Measurements from ENCODE around the gene RAD17. TPM values are rescaled to one million over a fixed set of nuclear protein-coding genes. Genes with fewer than 3 reads are reported as not detected.
A peak's percentile ranks its signal among the peaks of the same experiment; 100 is the strongest.
"Not testable (repeated sequence)": the region's sequence is repeated elsewhere in the genome, so short reads cannot be mapped to it uniquely, and the experiment has no call there.

Gene RAD17
- total RNA-seq, 1 experiment from 2014 or later = 30.0 TPM

- Histone ChIP-seq H3K27me3 (replicated peaks) (no peaks in the 10 kb centered on the region), H3K27ac (no peak overlapping the region), H3K4me1 (replicated peaks) (peaks cover 10% of the 10 kb centered on the region), H3K36me3 (peaks cover 89% of the 10 kb centered on the region), H3K9me3 (replicated peaks) (no peaks in the 10 kb centered on the region), H3K4me3 (no peak overlapping the region)
- no peak for DNase-seq (ENCODE audit: low read depth in 1 of 2, low spot score in 2 of 2)
These were observed 5.2 kb upstream of the RAD17 start for GRCh38 chr5:69364414-69364813.

- Histone ChIP-seq H3K4me1 (replicated peaks) (peaks cover 10% of the 10 kb centered on the region), H3K9me3 (replicated peaks) (no peaks in the 10 kb centered on the region), H3K36me3 (peaks cover 87% of the 10 kb centered on the region), H3K4me3 (no peak overlapping the region), H3K27me3 (replicated peaks) (no peaks in the 10 kb centered on the region), H3K27ac (no peak overlapping the region)
- DNase-seq (ENCODE audit: low read depth in 1 of 2, low spot score in 2 of 2) = no peak
These were observed 4.8 kb upstream of the RAD17 start for GRCh38 chr5:69364850-69365249.

- peak overlapping the region; percentile 89 for H3K4me3 ChIP-seq
- peaks cover 13% of the 10 kb centered on the region for H3K4me1 ChIP-seq (replicated peaks)
- H3K27ac ChIP-seq = peak overlapping the region; percentile 100
- H3K9me3 ChIP-seq (replicated peaks) = no peaks in the 10 kb centered on the region
- no peak for DNase-seq (ENCODE audit: low read depth in 1 of 2, low spot score in 2 of 2)
- H3K27me3 ChIP-seq (replicated peaks) = no peaks in the 10 kb centered on the region
- H3K36me3 ChIP-seq = peaks cover 64% of the 10 kb centered on the region
These were observed 1.8 kb upstream of the RAD17 start for GRCh38 chr5:69367697-69368279.

GRCh38 chr5:69368458-69369339, 919 bp upstream of the RAD17 start:
- H3K27me3 ChIP-seq (replicated peaks) = no peaks in the 10 kb centered on the region
- H3K4me3 ChIP-seq = peak overlapping the region; percentile 89
- peaks cover 13% of the 10 kb centered on the region for H3K4me1 ChIP-seq (replicated peaks)
- H3K27ac ChIP-seq = peak overlapping the region; percentile 100
- H3K36me3 ChIP-seq = peaks cover 55% of the 10 kb centered on the region
- H3K9me3 ChIP-seq (replicated peaks) = no peaks in the 10 kb centered on the region
- DNase-seq (ENCODE audit: low read depth in 1 of 2, low spot score in 2 of 2) = peak in 1 of 2 experiments; percentile 56

- H3K27me3 ChIP-seq (replicated peaks); DNase-seq (ENCODE audit: low read depth in 1 of 2, low spot score in 2 of 2); H3K9me3 ChIP-seq (replicated peaks); H3K27ac ChIP-seq: not testable (repeated sequence)
- H3K36me3 ChIP-seq = peaks cover 53% of the 10 kb centered on the region
- H3K4me3 ChIP-seq = peak overlapping the region; percentile 89
- H3K4me1 ChIP-seq (replicated peaks) = peaks cover 13% of the 10 kb centered on the region
These were observed 717 bp downstream of the RAD17 start for GRCh38 chr5:69370335-69370734.

GRCh38 chr5:69372394-69372793, 2.8 kb downstream of the RAD17 start:
- H3K4me1 ChIP-seq (replicated peaks) = peaks cover 13% of the 10 kb centered on the region
- H3K27ac ChIP-seq = no peak overlapping the region
- H3K27me3 ChIP-seq (replicated peaks) = no peaks in the 10 kb centered on the region
- no peak for DNase-seq (ENCODE audit: low read depth in 1 of 2, low spot score in 2 of 2)
- peaks cover 47% of the 10 kb centered on the region for H3K36me3 ChIP-seq
- H3K9me3 ChIP-seq (replicated peaks) = no peaks in the 10 kb centered on the region
- H3K4me3 ChIP-seq = no peak overlapping the region

- H3K4me1 ChIP-seq (replicated peaks) = 0 out of 2 replicates have a peak, but pooled peaks cover 3% of the 10 kb centered on the region
These were observed 5.4 kb downstream of the RAD17 start for GRCh38 chr5:69374911-69375446.

GRCh38 chr5:69378376-69378775, 8.8 kb downstream of the RAD17 start:
- no peaks in the 10 kb centered on the region for H3K9me3 ChIP-seq (replicated peaks)
- DNase-seq (ENCODE audit: low read depth in 1 of 2, low spot score in 2 of 2) = no peak
- no peak overlapping the region for H3K27ac ChIP-seq
- H3K27me3 ChIP-seq (replicated peaks) = no peaks in the 10 kb centered on the region
- peaks cover 68% of the 10 kb centered on the region for H3K36me3 ChIP-seq
- H3K4me3 ChIP-seq = no peak overlapping the region
- H3K4me1 ChIP-seq (replicated peaks) = no peaks in the 10 kb centered on the region

More at GRCh38 chr5:69374911-69375446, 5.4 kb downstream of the RAD17 start:
- H3K4me3 ChIP-seq = no peak overlapping the region
- no peak for DNase-seq (ENCODE audit: low read depth in 1 of 2, low spot score in 2 of 2)
- H3K27ac ChIP-seq = no peak overlapping the region
- no peaks in the 10 kb centered on the region for H3K9me3 ChIP-seq (replicated peaks)
- H3K27me3 ChIP-seq (replicated peaks) = no peaks in the 10 kb centered on the region
- peaks cover 45% of the 10 kb centered on the region for H3K36me3 ChIP-seq

- no peak for DNase-seq (ENCODE audit: low read depth in 1 of 2, low spot score in 2 of 2)
- Histone ChIP-seq H3K4me3 (no peak overlapping the region), H3K36me3 (peaks cover 40% of the 10 kb centered on the region), H3K4me1 (replicated peaks) (no peaks in the 10 kb centered on the region), H3K27me3 (replicated peaks) (no peaks in the 10 kb centered on the region), H3K27ac (no peak overlapping the region), H3K9me3 (replicated peaks) (no peaks in the 10 kb centered on the region)
These were observed 35.2 kb downstream of the RAD17 start for GRCh38 chr5:69404659-69405330.

GRCh38 chr5:69414885-69415583, 45.4 kb downstream of the RAD17 start, which contains the start of gene MARVELD2:
MARVELD2 (plus strand) TSS chr5:69415116; CDS start chr5:69419386, 4,270 bp downstream.
- no peaks in the 10 kb centered on the region for H3K27me3 ChIP-seq (replicated peaks)
- H3K4me3 ChIP-seq = no peak within 1 kb of the TSS
- H3K36me3 ChIP-seq = peaks cover 28% of the 10 kb centered on the region
- no peaks in the 10 kb centered on the region for H3K9me3 ChIP-seq (replicated peaks)
- no peak within 1 kb of the TSS for H3K27ac ChIP-seq
- no peak for DNase-seq (ENCODE audit: low read depth in 1 of 2, low spot score in 2 of 2)
- no peaks in the 10 kb centered on the region for H3K4me1 ChIP-seq (replicated peaks)

- H3K27me3 ChIP-seq (replicated peaks) = no peaks in the 10 kb centered on the region
- peaks cover 23% of the 10 kb centered on the region for H3K36me3 ChIP-seq
- no peak overlapping the region for H3K4me3 ChIP-seq
- H3K4me1 ChIP-seq (replicated peaks) = no peaks in the 10 kb centered on the region
- no peaks in the 10 kb centered on the region for H3K9me3 ChIP-seq (replicated peaks)
- H3K27ac ChIP-seq = no peak overlapping the region
- no peak for DNase-seq (ENCODE audit: low read depth in 1 of 2, low spot score in 2 of 2)
These were observed 46.0 kb downstream of the RAD17 start for GRCh38 chr5:69415584-69415958.

- H3K9me3 ChIP-seq (replicated peaks) = no peaks in the 10 kb centered on the region
- no peak overlapping the region for H3K27ac ChIP-seq
- no peak overlapping the region for H3K4me3 ChIP-seq
- no peaks in the 10 kb centered on the region for H3K4me1 ChIP-seq (replicated peaks)
- no peaks in the 10 kb centered on the region for H3K27me3 ChIP-seq (replicated peaks)
- no peak for DNase-seq (ENCODE audit: low read depth in 1 of 2, low spot score in 2 of 2)
- peaks cover 20% of the 10 kb centered on the region for H3K36me3 ChIP-seq
These were observed 46.6 kb downstream of the RAD17 start for GRCh38 chr5:69416180-69416579.

GRCh38 chr5:69416699-69417098, 47.1 kb downstream of the RAD17 start:
- Histone ChIP-seq H3K4me1 (replicated peaks) (no peaks in the 10 kb centered on the region), H3K27ac (no peak overlapping the region), H3K27me3 (replicated peaks) (no peaks in the 10 kb centered on the region), H3K9me3 (replicated peaks) (no peaks in the 10 kb centered on the region), H3K36me3 (peaks cover 16% of the 10 kb centered on the region), H3K4me3 (no peak overlapping the region)
- DNase-seq (ENCODE audit: low read depth in 1 of 2, low spot score in 2 of 2) = no peak

All from SJSA1 (cell line).